Trophoblast cell (in vitro differentiated cells and primary cell): Measurements from ENCODE around the gene TMIE.
"Not testable (repeated sequence)": the region's sequence is repeated elsewhere in the genome, so short reads cannot be mapped to it uniquely, and the experiment has no call there.

Source experiments
- DNase-seq, 2 donors: peaks; one replicate each; pipeline ENCODE4 v3.0.0-alpha.2; 2016
- H2AFZ ChIP-seq: 2 replicates; pipeline ENCODE4 v1.6.1; 2013; ENCODE audit warnings: low read length, moderate library complexity, mild to moderate bottlenecking; ENCODE audit not compliant: insufficient read depth, poor library complexity
- H2AK5ac ChIP-seq: 2 replicates; pipeline ENCODE4 v1.6.1; 2013; ENCODE audit warnings: mild to moderate bottlenecking, low read length
- H2BK120ac ChIP-seq: 2 replicates; pipeline ENCODE4 v1.6.1; 2013; ENCODE audit warnings: low read length, mild to moderate bottlenecking, moderate library complexity; ENCODE audit not compliant: insufficient read depth, poor library complexity
- H2BK12ac ChIP-seq: 2 replicates; pipeline ENCODE4 v1.6.1; 2013; ENCODE audit warnings: mild to moderate bottlenecking, low read length, moderate library complexity
- H2BK5ac ChIP-seq: 2 replicates; pipeline ENCODE4 v1.6.1; 2013; ENCODE audit warnings: low read length, low read depth, moderate library complexity, mild to moderate bottlenecking; ENCODE audit not compliant: poor library complexity
- H3K14ac ChIP-seq: 2 replicates; pipeline ENCODE4 v1.6.1; 2013; ENCODE audit warnings: mild to moderate bottlenecking, low read length
- H3K18ac ChIP-seq: 2 replicates; pipeline ENCODE4 v1.6.1; 2013; ENCODE audit warnings: mild to moderate bottlenecking, low read length
- H3K23ac ChIP-seq: 2 replicates; pipeline ENCODE4 v1.6.1; 2013; ENCODE audit warnings: low read length
- H3K27ac ChIP-seq: 2 replicates; pipeline ENCODE4 v1.5.1; 2013; ENCODE audit warnings: low read depth, mild to moderate bottlenecking, inconsistent platforms, low read length, moderate library complexity
- H3K27me3 ChIP-seq: 2 replicates; pipeline ENCODE4 v1.6.1; 2013; ENCODE audit warnings: inconsistent platforms, mild to moderate bottlenecking, low read length, moderate library complexity; ENCODE audit not compliant: insufficient read depth
- H3K36me3 ChIP-seq, 2 experiments: 1 replicate in 1 of 2; 2 replicates in 1 of 2; pipeline ENCODE4 v1.6.1; 2013; ENCODE audit warnings: low read length in 2 of 2, mild to moderate bottlenecking in 2 of 2, moderate library complexity in 1 of 2; ENCODE audit not compliant: insufficient read depth in 2 of 2, control insufficient read depth in 1 of 2
- H3K4ac ChIP-seq: 2 replicates; pipeline ENCODE4 v1.6.1; 2013; ENCODE audit warnings: low read depth, mild to moderate bottlenecking, low read length, moderate library complexity
- H3K4me1 ChIP-seq, 2 experiments: 1 replicate in 1 of 2; 2 replicates in 1 of 2; pipeline ENCODE4 v1.6.1; 2013; ENCODE audit warnings: low read length in 2 of 2, mild to moderate bottlenecking in 2 of 2, moderate library complexity in 1 of 2; ENCODE audit not compliant: insufficient read depth in 2 of 2, control insufficient read depth in 1 of 2
- H3K4me2 ChIP-seq: 2 replicates; pipeline ENCODE4 v1.6.1; 2013; ENCODE audit warnings: inconsistent platforms, mild to moderate bottlenecking, low read length, moderate library complexity
- H3K4me3 ChIP-seq: 2 replicates; pipeline ENCODE4 v1.5.1; 2013; ENCODE audit warnings: mild to moderate bottlenecking, low read depth, low read length, inconsistent platforms
- H3K79me1 ChIP-seq: one replicate; pipeline ENCODE4 v1.6.1; 2013; ENCODE audit warnings: low read length
- H3K79me2 ChIP-seq: 2 replicates; pipeline ENCODE4 v1.6.1; 2013; ENCODE audit warnings: low read length, mild to moderate bottlenecking; ENCODE audit not compliant: control insufficient read depth, insufficient read depth, poor library complexity
- H3K9ac ChIP-seq: 2 replicates; pipeline ENCODE4 v1.6.1; 2013; ENCODE audit warnings: mild to moderate bottlenecking, low read length
- H3K9me3 ChIP-seq: 2 replicates; pipeline ENCODE4 v1.6.1; 2013; ENCODE audit warnings: low read depth, mild to moderate bottlenecking, control low read depth, inconsistent platforms, low read length; ENCODE audit not compliant: insufficient read depth
- H4K12ac ChIP-seq: 2 replicates; pipeline ENCODE4 v1.6.1; 2013; ENCODE audit warnings: low read depth, mild to moderate bottlenecking, low read length, moderate library complexity
- H4K8ac ChIP-seq: 2 replicates; pipeline ENCODE4 v1.6.1; 2013; ENCODE audit warnings: low read depth, mild to moderate bottlenecking, low read length, moderate library complexity
- H4K91ac ChIP-seq: one replicate; pipeline ENCODE4 v1.6.1; 2013; ENCODE audit warnings: low read depth, mild to moderate bottlenecking, low read length, moderate library complexity
- WGBS: extraction: QIAGEN DNeasy Blood & Tissue Kit; methylation state at CpG from one replicate; pipeline ENCODE4 v1.1.7; 2013; ENCODE audit warnings: missing lambda C conversion rate; ENCODE audit not compliant: insufficient read length, insufficient coverage; ENCODE audit errors: extremely low coverage; 5-methylcytosine and 5-hydroxymethylcytosine counted together

TMIE gene

DNA sequence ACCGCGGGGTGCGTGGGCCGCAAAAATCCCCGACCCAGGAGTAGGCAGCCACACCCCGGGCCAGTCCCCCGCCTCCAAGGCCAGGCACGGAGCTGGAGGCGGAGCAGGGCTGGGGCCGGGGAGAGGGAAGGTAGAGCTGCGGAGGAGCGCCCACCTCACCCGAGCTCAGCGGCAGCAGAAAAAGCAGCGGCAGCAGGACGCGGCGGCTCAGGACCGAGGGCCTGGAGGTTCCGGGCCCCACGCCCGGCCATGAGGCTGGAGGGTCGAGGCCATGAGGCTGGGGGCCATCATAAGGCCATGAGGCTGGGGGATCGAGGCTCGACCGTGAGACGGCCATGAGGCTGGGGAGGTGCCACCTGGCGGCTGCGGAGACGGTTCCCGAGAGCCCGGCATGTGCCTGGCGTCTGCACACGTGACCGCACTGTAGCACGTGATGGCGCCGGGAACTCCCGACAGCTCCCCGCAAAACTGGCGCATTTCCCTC lies 49.4 kb downstream of the TMIE start:
- Histone ChIP-seq H3K9me3 (no peaks in the 10 kb centered on the region), H3K18ac (no peak overlapping the region), H4K12ac (no peak overlapping the region), H2AFZ (no peak overlapping the region), H3K4ac (no peak overlapping the region), H3K4me1 (no peaks in the 10 kb centered on the region), H2BK5ac (no peak overlapping the region), H4K8ac (no peak overlapping the region), H3K23ac (no peak overlapping the region), H3K14ac (no peak overlapping the region), H4K91ac (no peak overlapping the region), H3K79me2 (no peaks in the 10 kb centered on the region), H3K36me3 (no peaks in the 10 kb centered on the region), H3K79me1 (no peaks in the 10 kb centered on the region), H3K27ac (no peak overlapping the region), H3K9ac (no peak overlapping the region), H3K27me3 (no peaks in the 10 kb centered on the region), H3K4me2 (no peak overlapping the region), H2AK5ac (no peak overlapping the region), H2BK12ac (no peak overlapping the region), H3K4me3 (no peak overlapping the region), H2BK120ac (no peak overlapping the region)
- no peak for DNase-seq
- WGBS: no CpG with 5 or more reads among the region's 41 CpGs

- not testable (repeated sequence) for H3K79me2 ChIP-seq, H3K27me3 ChIP-seq, H4K12ac ChIP-seq, H3K27ac ChIP-seq, H3K4me2 ChIP-seq, H3K79me1 ChIP-seq, H3K4ac ChIP-seq, H2AFZ ChIP-seq, H4K91ac ChIP-seq, H3K36me3 ChIP-seq, H3K9me3 ChIP-seq, H3K4me1 ChIP-seq, H3K9ac ChIP-seq, H4K8ac ChIP-seq, H2BK12ac ChIP-seq, DNase-seq, H2BK5ac ChIP-seq, H3K23ac ChIP-seq, H2BK120ac ChIP-seq, H3K4me3 ChIP-seq, H3K14ac ChIP-seq, H3K18ac ChIP-seq, H2AK5ac ChIP-seq
- WGBS: no CpG with 5 or more reads among the region's 6 CpGs
Observed at GRCh38 chr3:46753127-46753526, 51.9 kb downstream of the TMIE start.

- Histone ChIP-seq H3K4me1 (no peaks in the 10 kb centered on the region), H4K12ac (no peak overlapping the region), H3K27ac (no peak overlapping the region), H4K91ac (no peak overlapping the region), H2AK5ac (no peak overlapping the region), H3K4me2 (no peak overlapping the region), H2BK5ac (no peak overlapping the region), H3K23ac (no peak overlapping the region), H3K4me3 (no peak overlapping the region), H3K9me3 (no peaks in the 10 kb centered on the region), H3K14ac (no peak overlapping the region), H3K36me3 (no peaks in the 10 kb centered on the region), H2BK120ac (no peak overlapping the region), H2BK12ac (no peak overlapping the region), H2AFZ (no peak overlapping the region), H3K27me3 (no peaks in the 10 kb centered on the region), H3K18ac (no peak overlapping the region), H4K8ac (no peak overlapping the region), H3K4ac (no peak overlapping the region), H3K79me1 (no peaks in the 10 kb centered on the region), H3K79me2 (no peaks in the 10 kb centered on the region), H3K9ac (no peak overlapping the region)
- no peak for DNase-seq
- WGBS: no CpG with 5 or more reads among the region's 6 CpGs
Observed at GRCh38 chr3:46755646-46756045, 54.5 kb downstream of the TMIE start.

- WGBS: no CpG with 5 or more reads among the region's 31 CpGs
- DNase-seq: peak in 1 of 2 donors; percentile 17
- Histone ChIP-seq H3K4me1 (no peaks in the 10 kb centered on the region), H2AK5ac (no peak overlapping the region), H3K36me3 (no peaks in the 10 kb centered on the region), H3K4me3 (peak overlapping the region; percentile 15), H3K18ac (no peak overlapping the region), H3K4ac (no peak overlapping the region), H3K23ac (no peak overlapping the region), H3K9me3 (no peaks in the 10 kb centered on the region), H3K9ac (no peak overlapping the region), H3K79me2 (no peaks in the 10 kb centered on the region), H3K27me3 (no peaks in the 10 kb centered on the region), H2AFZ (no peak overlapping the region), H4K91ac (no peak overlapping the region), H4K12ac (no peak overlapping the region), H4K8ac (no peak overlapping the region), H3K27ac (no peak overlapping the region), H2BK12ac (no peak overlapping the region), H3K79me1 (no peaks in the 10 kb centered on the region), H2BK5ac (no peak overlapping the region), H3K14ac (no peak overlapping the region), H2BK120ac (no peak overlapping the region), H3K4me2 (no peak overlapping the region)
Observed at GRCh38 chr3:46756642-46757041, 55.5 kb downstream of the TMIE start.
